Activated T-cell treated with anti-CD3 and anti-CD28 coated beads, Interleukin-2, amount 50 U/mL, for 4 hours (primary cell): ENCODE measurements around the gene KLHDC9. TPM values are rescaled to one million over a fixed set of nuclear protein-coding genes. Genes with fewer than 3 reads are reported as not detected.
A peak's percentile ranks its signal among the peaks of the same experiment; 100 is the strongest.

Source experiments
- ATAC-seq, 2 donors: fragments of 200-7000 bp; cut with Tn5 transposase; one replicate each; pipeline ENCODE4 v1.10.0; 2021
- DNase-seq: peaks from one replicate; pipeline ENCODE4 v3.0.0-alpha.2; 2020
- H3K27me3 Mint-ChIP-seq: one replicate; pipeline ENCODE4 v1.8.0; 2021; ENCODE audit warnings: low read depth, mixed read lengths
- H3K36me3 Mint-ChIP-seq: one replicate; pipeline ENCODE4 v1.8.0; 2022; ENCODE audit warnings: mixed read lengths; ENCODE audit not compliant: insufficient read depth
- H3K4me1 Mint-ChIP-seq: one replicate; pipeline ENCODE4 v1.8.0; 2021; ENCODE audit warnings: low read depth, mixed read lengths
- H3K4me3 Mint-ChIP-seq: one replicate; pipeline ENCODE4 v1.8.0; 2021; ENCODE audit warnings: mild to moderate bottlenecking, moderate library complexity, mixed read lengths
- H3K9me3 Mint-ChIP-seq: one replicate; pipeline ENCODE4 v1.8.0; 2021; ENCODE audit warnings: mixed read lengths
- total RNA-seq, 3 donors: library from RNA; stranded (reverse); gene quantifications; one replicate each; pipeline ENCODE4 v1.2.1, GENCODE V29; 2021

The KLHDC9 gene
- total RNA-seq, 3 donors from 2014 or later, result 0.43 TPM; not detected in 2

DNA sequence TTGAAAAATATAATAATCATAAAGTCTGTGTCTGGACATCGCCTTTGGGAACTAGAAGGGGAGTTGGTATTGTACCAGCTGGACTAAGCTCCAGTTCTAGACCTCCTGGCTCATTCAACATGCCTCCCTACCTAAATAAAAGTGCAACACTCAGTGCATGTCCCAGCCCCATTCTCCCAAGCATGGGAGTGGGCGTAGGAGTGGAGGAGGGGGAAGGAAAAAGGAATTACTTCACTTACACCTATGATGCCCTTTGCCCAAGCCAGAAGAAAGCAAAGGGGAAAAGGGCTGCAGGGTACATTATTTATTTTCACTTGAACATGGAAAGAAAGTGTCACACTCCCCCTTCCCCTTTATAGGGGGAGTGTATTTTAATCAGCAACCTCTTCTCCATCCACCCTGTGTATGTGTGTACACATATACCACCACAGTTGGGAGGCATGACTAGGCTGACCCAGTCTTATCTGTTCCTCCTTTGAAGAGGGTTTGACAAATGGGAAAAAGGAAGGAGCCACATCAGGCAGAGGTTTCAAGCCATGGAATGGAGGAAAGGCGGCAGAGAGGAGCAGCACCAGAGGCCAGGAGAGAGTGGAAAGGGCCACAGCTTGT is 23.0 kb downstream of the KLHDC9 start:
- no peak for DNase-seq
- Mint-ChIP-seq H3K4me1 (peaks cover 43% of the 10 kb centered on the region), H3K36me3 (peaks cover 42% of the 10 kb centered on the region), H3K27me3 (no peaks in the 10 kb centered on the region), H3K4me3 (no peak overlapping the region), H3K9me3 (no peaks in the 10 kb centered on the region)
- ATAC-seq, result no peak

DNA sequence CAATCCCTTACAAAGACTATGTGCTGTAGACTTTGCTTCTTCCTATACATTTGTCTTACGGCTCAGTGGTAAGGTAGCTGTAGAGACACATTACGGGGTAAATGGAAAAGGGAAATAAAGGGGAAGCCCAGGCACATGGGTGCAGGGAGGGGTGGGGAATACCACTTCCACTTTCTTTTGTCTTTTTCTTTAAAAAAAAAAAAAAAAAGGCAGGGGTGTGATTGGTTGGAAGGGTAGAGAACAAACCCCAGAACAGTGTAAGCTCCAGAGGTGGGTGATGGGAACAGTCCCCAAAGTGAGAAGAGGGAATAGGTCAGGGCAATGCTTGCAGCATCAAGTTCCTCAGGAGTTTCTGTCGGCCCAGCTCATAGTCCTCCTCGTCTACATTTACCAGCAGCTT is 23.7 kb downstream of the KLHDC9 start:
- Mint-ChIP-seq H3K27me3 (no peaks in the 10 kb centered on the region), H3K9me3 (no peaks in the 10 kb centered on the region), H3K36me3 (peaks cover 44% of the 10 kb centered on the region), H3K4me3 (no peak overlapping the region), H3K4me1 (peaks cover 41% of the 10 kb centered on the region)
- ATAC-seq, result no peak
- DNase-seq, result no peak

DNA sequence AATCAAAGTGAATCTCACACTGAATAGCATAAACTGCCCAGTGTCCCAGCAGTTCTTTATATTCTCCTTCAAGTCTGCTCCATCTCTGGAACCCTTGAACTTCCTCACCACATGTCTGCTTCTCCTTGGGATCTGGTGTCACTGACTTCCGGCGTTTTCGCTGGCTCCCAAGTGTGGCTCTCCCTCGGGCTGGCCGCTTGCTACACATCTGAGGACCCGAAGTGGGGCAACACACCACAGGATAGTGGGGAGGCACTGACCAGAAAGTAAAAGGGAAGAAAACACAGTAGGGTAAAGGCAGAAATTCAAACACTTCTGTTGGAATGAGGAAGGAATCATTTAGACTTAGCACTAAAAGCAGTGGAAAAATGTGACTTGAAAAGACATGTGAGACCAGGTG is 24.8 kb downstream of the KLHDC9 start:
- ATAC-seq (no peak), DNase-seq (no peak)
- H3K36me3 Mint-ChIP-seq, result peaks cover 53% of the 10 kb centered on the region
- H3K9me3 Mint-ChIP-seq, result no peaks in the 10 kb centered on the region
- H3K4me3 Mint-ChIP-seq, result no peak overlapping the region
- H3K27me3 Mint-ChIP-seq, result no peaks in the 10 kb centered on the region
- H3K4me1 Mint-ChIP-seq, result peaks cover 45% of the 10 kb centered on the region

DNA sequence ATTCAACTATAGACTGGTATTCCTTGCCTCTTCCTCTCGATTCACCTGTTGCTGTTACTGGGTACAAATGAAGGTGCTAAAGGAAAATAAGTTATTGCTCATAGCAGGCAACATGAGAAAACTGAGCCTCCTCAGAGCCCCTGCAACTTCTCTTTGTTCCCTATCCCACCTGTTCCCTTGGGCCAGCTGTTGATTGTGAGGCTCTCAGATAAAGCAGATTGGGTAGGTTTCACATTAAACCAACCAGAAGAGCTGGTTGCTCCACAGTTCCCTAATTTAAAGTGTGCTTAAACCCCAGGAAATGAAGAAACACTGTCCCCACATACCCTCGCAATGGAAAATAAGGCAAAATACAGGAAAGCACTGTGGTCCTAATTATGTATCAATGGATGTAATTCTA is 29.5 kb downstream of the KLHDC9 start:
- Mint-ChIP-seq H3K9me3 (no peaks in the 10 kb centered on the region), H3K27me3 (no peaks in the 10 kb centered on the region), H3K4me1 (peaks cover 56% of the 10 kb centered on the region), H3K4me3 (no peak overlapping the region), H3K36me3 (peaks cover 49% of the 10 kb centered on the region)
- DNase-seq (no peak), ATAC-seq (no peak)

DNA sequence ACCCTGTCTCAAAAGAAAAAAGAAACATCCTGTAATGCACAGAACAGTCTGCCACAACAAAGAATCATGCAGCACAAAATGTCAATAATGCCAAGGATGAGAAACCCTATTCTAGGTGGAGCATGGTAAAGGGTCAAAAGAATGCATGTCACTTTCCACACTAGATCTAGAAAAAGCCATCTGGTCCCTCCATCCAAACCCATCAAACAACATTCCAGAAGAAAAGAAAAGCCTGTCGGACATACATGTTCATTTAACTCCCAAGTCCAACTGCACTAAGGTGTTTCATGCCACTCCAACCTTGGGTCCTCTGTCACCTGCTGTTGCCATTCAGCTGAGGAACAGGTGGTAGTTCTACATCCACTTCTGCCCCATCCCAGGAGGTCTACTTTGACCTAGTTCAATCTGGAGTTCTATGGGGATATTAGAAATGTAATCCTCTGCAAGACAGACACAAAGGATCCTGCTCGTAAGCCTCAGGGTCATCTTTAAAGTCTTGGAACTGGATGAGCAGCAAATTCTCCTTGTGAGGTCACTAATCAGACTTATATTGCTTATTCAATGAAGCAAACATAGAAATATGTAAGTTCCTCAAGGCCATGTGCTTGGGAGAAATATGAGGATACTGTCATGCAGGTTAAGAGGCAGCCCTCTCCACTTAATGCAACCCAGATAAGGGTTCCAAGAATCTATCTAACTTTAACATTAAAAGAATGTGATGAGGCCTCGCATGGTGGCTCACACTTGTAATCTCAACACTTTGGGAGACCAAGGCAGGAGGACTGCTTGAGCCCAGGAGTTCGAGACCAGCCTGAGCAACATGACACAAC is 30.6 kb downstream of the KLHDC9 start:
- no peaks in the 10 kb centered on the region for H3K9me3 Mint-ChIP-seq
- DNase-seq (no peak), ATAC-seq (no peak)
- H3K36me3 Mint-ChIP-seq, result peaks cover 40% of the 10 kb centered on the region
- no peak overlapping the region for H3K4me3 Mint-ChIP-seq
- peaks cover 56% of the 10 kb centered on the region for H3K4me1 Mint-ChIP-seq
- H3K27me3 Mint-ChIP-seq, result no peaks in the 10 kb centered on the region

DNA sequence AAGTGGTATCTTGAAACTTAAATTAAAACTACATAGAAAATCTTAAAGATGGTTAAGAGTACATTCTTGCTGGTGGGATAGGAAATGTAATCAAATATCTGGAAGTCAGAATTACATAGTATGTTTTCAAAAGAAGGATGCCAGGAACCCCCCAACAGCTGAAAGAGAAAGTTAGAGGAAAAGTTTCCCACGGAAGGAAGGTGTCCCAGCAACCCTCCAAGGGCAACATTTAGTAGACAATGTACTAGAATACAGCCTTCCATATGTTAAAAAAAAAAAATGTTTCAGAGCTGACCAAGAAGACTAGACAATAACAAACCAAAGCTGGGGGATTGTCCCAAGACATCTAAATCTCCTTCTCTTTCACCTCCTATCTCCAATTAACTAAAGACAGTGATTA is 32.1 kb downstream of the KLHDC9 start:
- ATAC-seq (no peak), DNase-seq (no peak)
- Mint-ChIP-seq H3K9me3 (no peaks in the 10 kb centered on the region), H3K4me1 (peaks cover 59% of the 10 kb centered on the region), H3K4me3 (no peak overlapping the region), H3K27me3 (no peaks in the 10 kb centered on the region), H3K36me3 (peaks cover 35% of the 10 kb centered on the region)

DNA sequence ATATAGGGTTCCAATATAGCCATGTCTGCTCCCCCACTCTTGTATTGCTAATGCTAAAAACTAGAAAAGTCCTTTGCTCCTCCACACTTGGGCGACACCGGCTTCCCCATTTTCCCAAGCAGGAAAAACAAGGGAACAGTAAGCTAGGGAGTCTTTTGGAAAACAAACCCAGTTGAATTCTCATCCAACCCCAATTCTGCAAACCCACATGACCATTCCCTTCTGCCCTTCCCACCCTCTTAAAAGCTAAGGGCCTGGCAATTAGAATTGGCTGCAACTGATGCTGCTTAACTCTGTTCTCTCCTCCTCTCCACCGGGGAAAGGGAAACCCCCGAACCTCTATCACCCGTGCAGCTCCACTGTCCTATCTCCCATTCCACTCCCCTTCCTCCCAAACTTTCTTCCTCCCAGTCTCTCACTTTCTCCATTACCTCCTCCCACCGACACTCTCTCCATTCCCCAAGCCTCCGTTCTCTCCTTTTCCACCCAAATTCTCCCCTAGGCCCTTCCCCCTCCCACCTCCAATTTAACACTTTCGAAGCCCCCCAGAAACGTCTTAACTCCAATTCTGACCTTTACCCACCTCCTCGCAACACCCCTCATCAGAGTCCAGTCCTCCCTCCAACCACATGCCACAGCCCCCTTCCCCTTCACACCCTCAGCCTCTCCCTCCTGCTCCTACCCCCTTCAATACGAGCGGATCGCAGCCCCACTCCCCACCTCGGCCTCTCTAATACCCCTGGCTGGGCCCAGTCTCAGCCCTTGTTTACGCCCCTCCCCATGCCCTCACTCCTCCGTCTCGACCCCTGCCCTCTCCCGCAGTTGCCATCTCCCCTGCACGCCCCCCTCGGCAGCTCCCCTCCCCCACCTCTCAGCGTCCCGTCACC is 33.6 kb downstream of the KLHDC9 start:
- Mint-ChIP-seq H3K27me3 (no peaks in the 10 kb centered on the region), H3K36me3 (peaks cover 26% of the 10 kb centered on the region), H3K9me3 (no peaks in the 10 kb centered on the region), H3K4me1 (peaks cover 51% of the 10 kb centered on the region), H3K4me3 (no peak overlapping the region)
- DNase-seq (no peak), ATAC-seq (no peak)

DNA sequence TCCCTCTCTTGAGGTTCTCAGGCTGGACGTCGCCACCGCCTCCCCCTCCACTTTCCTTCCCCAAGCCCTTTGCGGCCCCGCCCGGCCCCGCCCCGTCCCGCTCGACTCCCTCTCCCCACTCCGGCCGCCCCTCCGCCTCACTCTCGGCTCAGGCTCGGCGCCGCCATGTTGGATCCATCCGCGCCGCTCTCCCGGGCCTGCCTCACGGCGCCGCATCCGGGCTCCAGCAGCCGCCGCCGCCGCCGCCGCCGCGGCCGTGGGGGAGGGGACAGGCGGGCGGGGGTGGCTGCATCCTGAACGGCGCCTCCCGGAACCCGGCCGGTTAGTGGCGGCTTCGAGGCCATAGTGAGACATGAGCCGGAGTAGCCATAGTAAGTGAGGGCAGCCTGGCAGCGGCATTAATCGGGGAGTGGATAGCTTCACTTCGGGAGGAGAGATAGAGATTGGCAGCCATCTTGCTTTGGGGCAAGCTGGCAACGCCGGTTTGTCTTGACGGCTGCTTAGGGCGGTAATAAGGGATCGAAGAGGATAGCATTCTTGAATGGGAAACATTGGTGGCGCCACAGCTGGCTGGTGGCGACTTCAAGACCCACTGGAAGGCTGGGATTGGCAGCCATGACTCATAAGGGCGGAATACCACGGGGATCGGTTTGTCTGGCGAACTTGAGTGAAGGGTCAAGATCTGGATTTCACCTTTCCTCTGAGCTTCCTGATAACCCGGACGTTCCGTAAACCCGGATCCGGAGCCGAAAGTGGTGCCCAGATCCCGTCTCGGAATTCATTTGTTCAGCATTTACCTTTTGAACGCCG is 34.5 kb downstream of the KLHDC9 start, which contains the start of gene DEDD:
Gene DEDD (minus strand): TSS at position 258 of the 810 bp plus-strand sequence. CDS start 8,205 bp downstream, outside the sequence.
- H3K4me1 Mint-ChIP-seq, result peaks cover 44% of the 10 kb centered on the region
- no peaks in the 10 kb centered on the region for H3K27me3 Mint-ChIP-seq
- peak; percentile 87 for DNase-seq
- H3K36me3 Mint-ChIP-seq, result peaks cover 17% of the 10 kb centered on the region
- H3K9me3 Mint-ChIP-seq, result no peaks in the 10 kb centered on the region
- no peak within 1 kb of the TSS for H3K4me3 Mint-ChIP-seq
- ATAC-seq, result peak; percentile 96

DNA sequence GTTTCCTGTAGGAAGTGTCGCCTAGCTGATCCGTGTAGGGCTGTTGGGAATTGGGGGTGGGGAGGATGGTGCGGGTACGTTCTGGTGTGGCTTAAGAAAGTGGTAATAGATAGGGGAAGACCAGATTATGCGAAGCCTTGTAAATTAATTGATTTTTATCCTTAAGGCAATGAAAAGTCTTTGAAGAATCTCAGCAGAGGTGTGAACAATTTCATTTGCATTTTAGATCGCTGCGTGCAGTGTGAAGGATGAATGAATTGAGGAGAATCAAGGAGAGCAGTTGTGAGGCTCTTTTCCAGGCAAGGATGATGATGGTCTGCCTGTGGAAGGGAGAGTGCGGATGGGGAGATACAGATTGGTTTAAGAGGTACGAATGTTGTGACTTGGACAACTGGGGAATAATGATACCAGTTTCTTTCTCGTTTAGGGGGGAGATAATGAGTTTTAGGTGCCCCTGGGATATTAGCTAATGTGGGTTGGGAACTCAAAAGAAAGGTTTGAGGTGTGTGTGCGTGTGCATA is 35.1 kb downstream of the KLHDC9 start:
- no peak for DNase-seq
- Mint-ChIP-seq H3K9me3 (no peaks in the 10 kb centered on the region), H3K27me3 (no peaks in the 10 kb centered on the region), H3K4me1 (peaks cover 38% of the 10 kb centered on the region), H3K36me3 (peaks cover 12% of the 10 kb centered on the region), H3K4me3 (no peak overlapping the region)
- ATAC-seq, result peak in 1 of 2 donors; percentile 4

DNA sequence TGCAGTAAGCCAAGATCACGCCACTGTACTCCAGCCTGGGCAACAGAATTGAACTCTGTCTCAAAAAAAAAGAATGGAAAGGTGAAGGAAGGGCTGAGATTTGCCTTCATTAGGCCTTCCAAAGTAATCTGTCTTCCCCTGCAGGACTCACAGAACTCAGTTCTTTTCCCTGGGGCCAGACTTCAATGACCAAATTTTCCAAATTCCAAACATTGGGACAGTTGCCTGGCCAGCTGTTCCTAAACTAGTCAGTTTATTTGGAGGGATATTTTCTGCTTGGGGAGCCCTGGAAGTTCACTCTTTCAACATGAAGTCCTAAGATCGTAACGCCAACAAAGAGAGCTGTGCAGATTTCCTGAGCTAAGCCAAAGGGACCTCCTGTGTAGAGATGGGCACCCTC is 39.7 kb downstream of the KLHDC9 start:
- Mint-ChIP-seq H3K27me3 (no peaks in the 10 kb centered on the region), H3K36me3 (no peaks in the 10 kb centered on the region), H3K4me3 (no peak overlapping the region), H3K4me1 (peaks cover 4% of the 10 kb centered on the region), H3K9me3 (no peaks in the 10 kb centered on the region)
- ATAC-seq (no peak), DNase-seq (no peak)

DNA sequence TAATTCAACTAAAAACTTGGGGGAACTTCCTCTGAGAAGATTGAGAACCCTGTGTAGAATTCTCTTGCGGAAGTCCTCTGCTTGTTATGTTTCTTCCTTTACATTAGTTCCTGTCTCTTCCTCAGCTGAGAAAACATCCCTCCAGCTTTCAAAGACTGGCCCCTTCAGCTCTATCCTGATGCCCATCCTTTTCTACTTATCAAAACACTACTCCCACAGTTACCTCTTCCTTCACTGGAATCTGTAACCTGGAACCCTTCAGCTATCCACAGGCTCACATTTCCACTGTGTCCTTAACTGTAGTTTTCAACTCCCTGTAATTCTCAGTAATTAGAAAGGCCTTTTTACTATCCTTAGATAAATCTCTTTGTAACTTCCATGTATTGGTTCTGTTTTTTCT is 40.3 kb downstream of the KLHDC9 start:
- ATAC-seq (no peak), DNase-seq (no peak)
- no peak overlapping the region for H3K4me3 Mint-ChIP-seq
- H3K36me3 Mint-ChIP-seq, result no peaks in the 10 kb centered on the region
- H3K9me3 Mint-ChIP-seq, result no peaks in the 10 kb centered on the region
- H3K27me3 Mint-ChIP-seq, result no peaks in the 10 kb centered on the region
- H3K4me1 Mint-ChIP-seq, result peaks cover 4% of the 10 kb centered on the region

DNA sequence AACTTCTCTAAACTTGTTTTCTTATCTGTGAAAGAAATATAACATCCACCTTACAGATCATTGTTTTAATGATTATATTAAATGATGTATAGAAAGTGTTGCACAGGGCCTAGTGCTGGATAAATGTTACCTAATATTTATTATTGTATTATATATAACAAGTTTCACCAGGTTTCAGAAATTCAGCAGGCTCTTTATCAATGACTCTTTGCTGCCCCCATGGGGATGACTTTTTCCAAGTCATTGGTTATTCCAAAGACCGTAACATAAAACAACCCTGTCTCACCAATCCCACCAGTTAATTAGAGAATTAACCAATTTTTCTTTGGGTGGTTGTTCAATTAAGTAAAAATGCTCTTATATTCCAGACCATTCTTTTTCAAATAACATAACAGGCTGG is 41.6 kb downstream of the KLHDC9 start:
- no peak for ATAC-seq
- DNase-seq, result peak; percentile 38
- peaks cover 4% of the 10 kb centered on the region for H3K4me1 Mint-ChIP-seq
- H3K4me3 Mint-ChIP-seq, result no peak overlapping the region
- no peaks in the 10 kb centered on the region for H3K36me3 Mint-ChIP-seq
- no peaks in the 10 kb centered on the region for H3K9me3 Mint-ChIP-seq
- H3K27me3 Mint-ChIP-seq, result no peaks in the 10 kb centered on the region

DNA sequence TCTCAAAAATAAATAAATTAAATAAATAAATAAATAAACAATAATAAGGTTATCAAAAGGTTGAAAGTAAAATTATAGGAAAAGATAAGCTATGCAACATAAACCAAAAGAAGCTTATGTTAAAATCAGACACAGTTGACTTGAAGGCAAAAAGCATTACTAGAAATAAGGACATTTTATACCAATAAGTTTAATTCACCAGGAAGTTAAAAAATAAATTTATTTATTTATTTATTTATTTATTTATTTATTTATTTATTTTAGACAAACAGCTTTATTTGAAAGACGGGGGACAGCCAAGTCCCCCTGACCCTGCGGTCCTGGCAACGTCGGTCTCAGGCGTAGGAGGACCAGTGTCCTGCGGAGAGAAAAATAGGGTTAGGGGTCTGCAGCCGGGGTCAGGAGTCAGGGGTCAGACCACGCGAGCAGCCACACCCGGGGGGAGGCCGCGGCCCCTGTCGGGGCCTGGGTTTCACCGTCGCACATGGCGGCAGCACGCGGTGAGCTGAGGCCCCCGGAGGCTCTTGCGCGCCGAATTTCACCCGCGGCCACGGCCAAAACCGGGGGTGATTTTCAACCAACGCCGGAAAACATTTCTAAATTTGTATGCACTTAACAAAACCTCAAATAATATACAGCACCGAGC is 42.7 kb downstream of the KLHDC9 start:
- Mint-ChIP-seq H3K9me3 (no peaks in the 10 kb centered on the region), H3K36me3 (no peaks in the 10 kb centered on the region), H3K4me3 (no peak overlapping the region), H3K4me1 (peaks cover 1% of the 10 kb centered on the region), H3K27me3 (no peaks in the 10 kb centered on the region)
- ATAC-seq (no peak), DNase-seq (no peak)
